Prostate gland (tissue), 2 donors: ENCODE measurements around the gene MUCL1. TPM values are rescaled to one million over a fixed set of nuclear protein-coding genes. Genes with fewer than 3 reads are reported as not detected.
A peak's percentile ranks its signal among the peaks of the same experiment; 100 is the strongest.

ENCODE experiments used
- DNase-seq: peaks from one replicate; pipeline ENCODE4 v3.0.0-alpha.2; 2019; ENCODE audit warnings: low spot score
- H3K27ac ChIP-seq, 2 donors: fragments of 200-600 bp; sonication (generic); 2 replicates each; pipeline ENCODE4 v1.5.1; 2017 to 2019
- H3K27me3 ChIP-seq: fragments of 200-600 bp; sonication (generic); replicated peaks from 2 replicates; pipeline ENCODE4 v1.5.1; 2019; ENCODE audit not compliant: insufficient read depth
- H3K36me3 ChIP-seq, 2 donors: fragments of 200-600 bp; sonication (generic); 1 replicate in 1 of 2; 2 replicates in 1 of 2; pipeline versions ENCODE4 v1.5.1 to v1.8.1; 2017 to 2019
- H3K4me1 ChIP-seq: fragments of 200-600 bp; sonication (generic); replicated peaks from 2 replicates; pipeline ENCODE4 v1.5.1; 2019
- H3K4me3 ChIP-seq, 2 donors: fragments of 200-600 bp; sonication (generic); 2 replicates each; pipeline ENCODE4 v1.5.1; 2017 to 2019
- H3K9me3 ChIP-seq: fragments of 200-600 bp; sonication (generic); 2 replicates; pipeline ENCODE4 v1.5.1; 2017
- CTCF ChIP-seq, 4 experiments: fragments of 200-600 bp in 2 of 4; fragments of 450-650 bp in 2 of 4; sonication (generic) in 2 of 4; IDR thresholded peaks; 1 replicate in 3 of 4; 2 replicates in 1 of 4; pipeline ENCODE4 v1.5.1; 2016 to 2019; ENCODE audit warnings: antibody characterized with exemption in 4 of 4, mild to moderate bottlenecking in 2 of 4, moderate library complexity in 2 of 4
- POLR2A ChIP-seq: fragments of 450-650 bp; IDR thresholded peaks from one replicate; pipeline ENCODE4 v1.6.1; 2016; ENCODE audit warnings: antibody characterized with exemption, mild to moderate bottlenecking
- POLR2AphosphoS5 ChIP-seq: sonication (generic); formaldehyde crosslinking; IDR thresholded peaks from one replicate; pipeline ENCODE4 v1.6.1; 2017; ENCODE audit warnings: antibody characterized with exemption
- WGBS: methylation state at CpG from one replicate; pipeline ENCODE4 v1.1.5; 2018; 5-methylcytosine and 5-hydroxymethylcytosine counted together
- intact Hi-C: fragments of 100-400 bp; cut with DNase I; formaldehyde crosslinking; loops from one replicate; pipeline ENCODE4 v1.14.2; 2022
- total RNA-seq, 2 donors: library from RNA; depleted of rRNA; stranded (reverse); fragments of >200 nt; gene quantifications; one replicate each; pipeline ENCODE4 v1.1.0, GENCODE V29; 2016

MUCL1 gene
- total RNA-seq, 2 donors from 2014 or later = not detected

DNA sequence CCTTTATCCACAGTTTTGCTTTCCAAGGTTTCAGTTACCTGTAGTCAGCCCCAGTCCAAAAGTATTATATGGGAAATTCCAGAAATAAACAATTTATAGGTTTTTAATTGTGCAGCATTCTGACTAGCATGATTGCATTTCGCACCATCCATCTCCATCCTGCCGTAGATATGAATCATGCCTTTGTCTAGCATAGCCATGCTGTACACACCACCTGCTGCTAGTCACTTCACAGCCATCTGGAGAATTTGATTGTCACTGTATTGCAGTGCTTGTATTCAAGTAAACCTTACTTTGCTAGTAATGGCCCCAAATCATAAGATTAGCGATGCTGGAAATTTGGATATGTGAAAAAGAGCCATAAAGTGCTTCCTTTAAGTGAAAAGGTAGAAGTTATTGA is 36.0 kb downstream of the MUCL1 start:
- Histone ChIP-seq H3K27ac (no peak overlapping the region), H3K9me3 (no peaks in the 10 kb centered on the region), H3K4me1 (peaks cover 7% of the 10 kb centered on the region), H3K27me3 (no peaks in the 10 kb centered on the region), H3K4me3 (no peak overlapping the region), H3K36me3 (no peaks in the 10 kb centered on the region)
- no peak for DNase-seq
- 93% methylated on average over 3 of the region's 3 CpGs for WGBS
- TF ChIP-seq CTCF (IDR thresholded peaks at IDR 0.05) (no peak), POLR2AphosphoS5 (no peak), POLR2A (no peak)
- intact Hi-C loops = no loop called here

DNA sequence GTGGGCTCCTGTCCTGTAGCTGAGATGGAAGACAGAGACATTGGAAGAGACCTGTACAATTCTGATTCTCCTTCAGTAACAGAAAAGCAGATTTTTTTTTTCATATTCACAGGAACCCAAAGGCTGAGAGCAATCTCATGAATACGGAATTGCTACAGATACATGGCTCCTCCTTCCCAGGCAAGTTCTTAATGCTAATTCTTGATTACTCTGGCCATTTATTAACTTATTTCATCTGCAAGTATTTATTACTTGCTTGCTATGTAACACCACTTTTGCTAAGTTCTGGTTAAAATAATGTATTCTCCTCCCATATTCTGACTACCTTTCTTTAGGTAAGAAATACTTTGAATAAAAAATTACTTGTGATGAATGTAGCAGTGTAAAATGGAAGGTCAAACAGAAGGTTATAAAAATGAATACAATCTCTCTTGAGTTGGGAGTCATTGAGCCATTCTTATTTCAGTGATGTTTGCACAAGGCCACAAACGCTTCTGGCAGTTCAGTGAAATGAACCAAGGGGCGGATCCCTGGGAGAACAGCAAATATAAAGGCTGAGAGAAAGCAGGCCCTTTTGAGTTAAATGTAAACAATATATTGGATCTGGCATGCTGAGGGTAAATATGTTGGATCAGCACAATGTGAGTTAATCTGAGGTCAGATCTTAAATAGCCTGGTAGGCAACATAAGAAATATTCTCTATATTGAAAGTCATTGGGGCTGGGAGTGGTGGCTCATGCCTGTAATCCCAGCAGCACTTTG is 37.6 kb downstream of the MUCL1 start:
- intact Hi-C loops = no loop called here
- WGBS = 36% methylated on average over 3 of the region's 3 CpGs
- H3K27ac ChIP-seq = peak overlapping the region in 1 of 2 donors; percentile 53
- no peaks in the 10 kb centered on the region for H3K36me3 ChIP-seq
- no peaks in the 10 kb centered on the region for H3K27me3 ChIP-seq
- peaks cover 7% of the 10 kb centered on the region for H3K4me1 ChIP-seq
- DNase-seq = peak; percentile 68
- no peak for TF ChIP-seq CTCF (IDR thresholded peaks at IDR 0.05)
- TF ChIP-seq POLR2AphosphoS5 = peak; percentile 75
- H3K4me3 ChIP-seq = no peak overlapping the region
- no peaks in the 10 kb centered on the region for H3K9me3 ChIP-seq

Other genes with a start within 250 kb of the MUCL1 start
- gene LACRT, start 219.6 kb upstream of the MUCL1 start, total RNA-seq = not detected
- gene DCD, start 206.2 kb upstream of the MUCL1 start, total RNA-seq = 1 to 10 TPM in 1 of 2 donors, not detected in 1; 3.6 TPM
- 1 to 10 TPM in 1 of 2 donors, under 1 TPM in 1; 0.41 to 6.1 TPM for gene TESPA1, start 130.2 kb downstream of the MUCL1 start, total RNA-seq
- gene NEUROD4, start 165.5 kb downstream of the MUCL1 start, total RNA-seq = under 1 TPM in 1 of 2 donors, not detected in 1; 0.11 TPM